GM12873 (cell line): ENCODE measurements around the gene ERFE.

Experiments used
- TF ChIP-seq, protein P1 (sequence below): IDR thresholded peaks from 2 replicates; pipeline ENCODE4 v1.5.1; 2012; ENCODE audit warnings: low read depth, mild to moderate bottlenecking, moderate library complexity, low read length, control low read depth; ENCODE audit not compliant: insufficient read depth; ENCODE audit errors: missing control alignments

Gene ERFE

GRCh38 chr2:238216651-238217184, 57.9 kb downstream of the ERFE start:
- TF ChIP-seq, protein P1, sequence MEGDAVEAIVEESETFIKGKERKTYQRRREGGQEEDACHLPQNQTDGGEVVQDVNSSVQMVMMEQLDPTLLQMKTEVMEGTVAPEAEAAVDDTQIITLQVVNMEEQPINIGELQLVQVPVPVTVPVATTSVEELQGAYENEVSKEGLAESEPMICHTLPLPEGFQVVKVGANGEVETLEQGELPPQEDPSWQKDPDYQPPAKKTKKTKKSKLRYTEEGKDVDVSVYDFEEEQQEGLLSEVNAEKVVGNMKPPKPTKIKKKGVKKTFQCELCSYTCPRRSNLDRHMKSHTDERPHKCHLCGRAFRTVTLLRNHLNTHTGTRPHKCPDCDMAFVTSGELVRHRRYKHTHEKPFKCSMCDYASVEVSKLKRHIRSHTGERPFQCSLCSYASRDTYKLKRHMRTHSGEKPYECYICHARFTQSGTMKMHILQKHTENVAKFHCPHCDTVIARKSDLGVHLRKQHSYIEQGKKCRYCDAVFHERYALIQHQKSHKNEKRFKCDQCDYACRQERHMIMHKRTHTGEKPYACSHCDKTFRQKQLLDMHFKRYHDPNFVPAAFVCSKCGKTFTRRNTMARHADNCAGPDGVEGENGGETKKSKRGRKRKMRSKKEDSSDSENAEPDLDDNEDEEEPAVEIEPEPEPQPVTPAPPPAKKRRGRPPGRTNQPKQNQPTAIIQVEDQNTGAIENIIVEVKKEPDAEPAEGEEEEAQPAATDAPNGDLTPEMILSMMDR: no peak
